Mononuclear cell (primary cell): Measurements from ENCODE around the gene STIL. TPM values are rescaled to one million over a fixed set of nuclear protein-coding genes. Genes with fewer than 3 reads are reported as not detected.

ENCODE experiments used
- H3K27me3 ChIP-seq: 2 replicates; pipeline ENCODE4 v1.6.0; 2011; ENCODE audit warnings: low read length, control low read depth; ENCODE audit not compliant: insufficient read depth
- H3K4me1 ChIP-seq: 2 replicates; pipeline ENCODE4 v1.5.1; 2011; ENCODE audit warnings: mild to moderate bottlenecking, low read length, control low read depth; ENCODE audit not compliant: insufficient read depth
- H3K4me3 ChIP-seq: 2 replicates; pipeline ENCODE4 v1.5.1; 2011; ENCODE audit warnings: mild to moderate bottlenecking, low read length, moderate library complexity
- H3K9me3 ChIP-seq: 2 replicates; pipeline ENCODE4 v1.5.1; 2011; ENCODE audit warnings: low read depth, mild to moderate bottlenecking, control low read depth, low read length
- total RNA-seq: library from RNA; depleted of rRNA; stranded (reverse); fragments of >200 nt; gene quantifications from one replicate; pipeline ENCODE4 v1.2.3, GENCODE V29; 2012

Gene STIL
- total RNA-seq, 1 donor: 4.9 TPM

DNA sequence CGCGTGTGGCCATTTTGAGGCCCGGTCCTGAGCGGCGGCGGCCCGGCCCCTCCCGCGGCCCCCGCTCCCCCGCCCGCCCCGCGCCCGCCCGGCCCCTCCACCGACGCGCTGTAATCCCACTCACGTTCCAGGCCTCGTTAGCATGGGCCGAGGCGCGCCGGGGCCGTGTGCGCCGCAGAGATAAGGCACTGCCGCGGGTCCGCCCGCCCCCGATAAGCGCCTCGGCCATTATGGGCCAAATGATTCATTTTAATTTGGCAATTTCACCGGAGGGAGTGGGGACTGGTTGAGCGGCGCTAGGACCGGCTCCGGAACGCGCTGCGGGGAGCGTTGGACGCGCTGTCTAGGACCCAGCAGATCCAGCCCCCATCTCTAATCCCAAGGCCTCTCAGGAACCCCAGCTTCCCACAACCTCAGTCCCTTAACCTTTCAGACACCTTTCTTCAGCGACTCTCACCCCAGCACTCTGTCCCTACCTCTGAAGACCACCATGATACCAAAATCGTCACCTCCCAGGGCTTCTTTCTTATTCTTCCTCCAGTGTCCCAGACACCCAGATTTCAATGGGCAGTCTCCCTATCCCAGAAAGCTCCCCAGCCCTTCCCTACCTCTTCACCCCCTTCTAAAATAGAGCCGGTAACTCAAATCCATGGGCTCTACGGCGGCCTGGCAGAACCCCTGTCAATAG lies 81.6 kb downstream of the STIL start, which contains the start of gene TAL1:
Gene TAL1 (minus strand): TSS at position 39 of the 688 bp plus-strand sequence. CDS start 6,337 bp downstream, outside the sequence.
- H3K27me3 ChIP-seq: peaks cover 83% of the 10 kb centered on the region
- H3K4me3 ChIP-seq: peak within 1 kb of the TSS; percentile 19
- H3K9me3 ChIP-seq: no peaks in the 10 kb centered on the region
- H3K4me1 ChIP-seq: peaks cover 34% of the 10 kb centered on the region

DNA sequence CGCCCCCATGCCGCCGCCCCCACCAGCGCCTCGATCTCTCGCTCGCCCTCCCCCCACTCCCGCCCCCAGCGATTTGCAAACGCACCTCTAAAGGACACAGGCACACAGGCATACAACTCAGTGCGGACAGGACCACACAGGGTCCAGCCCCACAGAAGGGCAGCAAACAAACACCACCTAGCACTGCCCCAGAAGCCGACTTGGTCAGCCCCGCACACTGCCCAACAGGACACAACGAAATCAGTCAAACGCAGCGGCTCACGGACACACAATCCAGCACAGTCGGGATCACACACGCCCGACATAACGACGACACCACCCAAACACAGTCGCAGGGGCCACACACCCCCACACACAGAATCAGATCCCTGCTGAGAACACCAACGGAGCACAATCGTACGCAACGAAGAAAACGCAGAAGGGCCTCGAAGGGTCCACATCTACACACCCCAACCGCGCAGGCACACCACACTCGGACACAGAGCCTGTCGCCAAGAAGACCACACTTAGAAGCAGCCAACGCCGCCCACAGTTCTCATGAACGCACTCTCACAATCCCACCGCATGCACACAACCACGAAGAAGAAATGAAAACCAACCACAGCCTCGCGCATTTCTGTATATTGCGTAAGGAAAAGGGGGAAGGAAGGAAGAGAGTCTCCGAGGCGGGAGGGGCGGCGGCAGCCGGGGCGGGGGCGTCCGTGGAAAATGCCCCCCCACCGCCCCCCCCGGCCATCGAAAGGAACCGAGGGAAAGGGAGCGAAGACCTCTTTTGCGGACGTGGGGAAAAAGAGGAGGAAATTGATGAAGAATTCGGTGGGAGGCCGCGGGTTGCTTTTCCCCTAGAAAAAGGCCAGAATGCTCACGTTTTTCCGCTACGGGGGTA lies 82.4 kb downstream of the STIL start:
- no peaks in the 10 kb centered on the region for H3K9me3 ChIP-seq
- H3K27me3 ChIP-seq: peaks cover 89% of the 10 kb centered on the region
- peak overlapping the region; percentile 19 for H3K4me3 ChIP-seq
- H3K4me1 ChIP-seq: peaks cover 34% of the 10 kb centered on the region

DNA sequence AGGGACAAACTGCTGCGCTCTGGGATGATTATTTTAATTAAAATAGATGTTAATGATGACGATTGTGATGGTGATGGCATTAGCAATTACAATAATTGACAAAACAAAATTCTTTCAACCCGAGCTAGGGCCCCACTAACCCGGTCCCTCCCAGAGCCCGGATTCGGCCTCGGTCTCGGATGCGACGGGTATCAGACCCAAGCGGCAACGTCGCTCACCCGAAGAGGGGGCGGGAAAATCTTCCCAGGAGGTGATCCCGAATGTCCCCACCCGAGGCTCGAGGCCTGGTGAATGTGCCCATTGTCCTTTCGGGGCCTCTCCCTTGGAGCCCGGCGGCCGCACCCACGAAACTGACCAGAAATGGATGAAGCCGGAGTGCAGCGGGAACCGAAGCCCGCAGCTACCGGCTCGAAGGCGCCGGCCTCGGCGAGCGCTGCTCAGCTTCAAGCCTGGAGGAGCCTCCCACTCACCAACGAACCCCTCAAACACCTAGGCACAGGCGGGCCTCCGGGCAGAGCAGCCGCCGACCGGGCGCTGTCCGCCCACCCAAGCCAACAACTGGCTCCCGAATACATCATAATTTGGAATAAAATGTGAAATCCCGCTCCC lies 83.2 kb downstream of the STIL start:
- H3K4me1 ChIP-seq: peaks cover 34% of the 10 kb centered on the region
- H3K27me3 ChIP-seq: peaks cover 92% of the 10 kb centered on the region
- H3K4me3 ChIP-seq: no peak overlapping the region

DNA sequence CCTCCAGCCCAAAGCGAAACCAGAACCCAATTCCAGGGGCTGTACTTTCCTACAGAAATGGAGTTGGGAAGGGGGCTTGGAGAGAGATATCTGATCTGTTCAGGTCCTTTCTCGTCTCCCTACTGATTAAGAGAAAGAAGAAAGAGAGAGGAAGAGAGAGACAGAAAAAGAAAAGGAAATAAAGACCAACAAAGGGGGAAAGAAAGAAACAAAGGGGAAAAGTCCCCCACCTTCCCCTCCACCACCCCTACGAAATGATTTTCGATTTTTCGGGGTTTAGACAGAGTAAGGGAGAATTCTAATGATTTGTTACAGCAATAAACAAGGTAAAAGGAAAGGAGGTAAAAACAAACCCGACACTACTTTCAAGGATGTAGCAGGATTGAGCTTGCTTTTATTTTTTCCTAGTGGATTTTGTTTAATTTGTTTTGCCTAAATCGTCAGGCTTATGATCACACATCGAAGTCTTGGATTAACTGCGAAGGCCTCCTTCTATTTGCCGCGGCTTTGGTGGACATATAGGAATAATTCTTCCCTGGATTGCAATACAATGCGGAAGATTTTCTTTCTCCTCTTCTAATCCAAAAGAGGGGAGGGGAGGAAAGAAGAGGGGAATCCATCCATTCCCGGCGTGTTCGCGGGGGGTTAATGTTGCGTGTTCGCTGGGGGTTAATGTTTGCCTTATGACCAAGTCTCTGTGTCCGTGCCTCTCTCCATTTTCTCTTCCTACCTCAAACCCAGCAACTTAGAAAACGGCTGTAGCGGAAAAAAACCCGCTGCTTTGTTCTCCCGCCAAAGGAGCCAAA lies 83.9 kb downstream of the STIL start:
- H3K9me3 ChIP-seq: no peaks in the 10 kb centered on the region
- H3K27me3 ChIP-seq: peaks cover 88% of the 10 kb centered on the region
- H3K4me3 ChIP-seq: no peak overlapping the region
- H3K4me1 ChIP-seq: peaks cover 34% of the 10 kb centered on the region

More for the DNA sequence above, 83.2 kb downstream of the STIL start:
- no peaks in the 10 kb centered on the region for H3K9me3 ChIP-seq

DNA sequence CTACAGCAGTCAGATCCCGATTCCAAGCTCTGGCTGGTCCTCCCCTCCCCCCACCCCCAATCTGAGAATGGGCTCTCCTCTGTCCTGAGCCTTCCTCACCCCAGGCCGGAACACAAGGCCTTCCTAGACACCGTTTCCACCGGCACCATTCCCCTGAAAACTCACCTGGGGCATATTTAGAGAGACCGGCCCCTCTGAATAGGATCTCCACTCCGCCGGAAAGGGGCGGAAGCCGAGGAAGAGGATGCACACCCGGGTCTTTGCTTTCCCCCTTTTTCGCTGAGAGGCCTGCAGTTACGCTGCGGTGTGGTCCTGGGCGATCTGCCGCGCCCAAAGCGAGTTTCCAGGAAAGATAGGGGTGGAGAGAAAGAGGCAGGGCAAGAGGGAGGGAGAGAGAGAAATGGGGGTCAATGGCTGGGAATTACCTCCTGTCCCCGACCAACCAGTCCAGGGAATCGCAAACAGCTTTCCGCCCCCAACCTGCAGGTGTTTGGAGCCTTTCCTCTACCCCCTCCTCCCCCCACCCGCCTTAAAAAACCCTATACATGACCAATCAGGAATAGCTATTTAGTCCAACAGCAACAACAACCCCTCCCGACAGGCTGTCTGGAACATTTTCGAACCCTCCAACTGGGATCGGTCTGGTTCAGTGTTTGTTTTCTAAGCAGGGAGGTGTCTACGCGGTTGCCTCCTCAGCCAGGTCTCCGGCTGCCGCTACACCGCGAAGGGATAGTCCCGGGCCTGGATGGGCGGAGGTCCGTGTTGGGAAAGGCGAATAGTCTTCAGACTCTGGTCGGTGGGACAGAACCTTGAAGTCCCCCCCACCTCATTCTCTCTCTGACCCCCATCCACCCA lies 84.7 kb downstream of the STIL start:
- H3K4me1 ChIP-seq: peaks cover 33% of the 10 kb centered on the region
- H3K4me3 ChIP-seq: no peak overlapping the region
- H3K27me3 ChIP-seq: peaks cover 90% of the 10 kb centered on the region
- no peaks in the 10 kb centered on the region for H3K9me3 ChIP-seq

DNA sequence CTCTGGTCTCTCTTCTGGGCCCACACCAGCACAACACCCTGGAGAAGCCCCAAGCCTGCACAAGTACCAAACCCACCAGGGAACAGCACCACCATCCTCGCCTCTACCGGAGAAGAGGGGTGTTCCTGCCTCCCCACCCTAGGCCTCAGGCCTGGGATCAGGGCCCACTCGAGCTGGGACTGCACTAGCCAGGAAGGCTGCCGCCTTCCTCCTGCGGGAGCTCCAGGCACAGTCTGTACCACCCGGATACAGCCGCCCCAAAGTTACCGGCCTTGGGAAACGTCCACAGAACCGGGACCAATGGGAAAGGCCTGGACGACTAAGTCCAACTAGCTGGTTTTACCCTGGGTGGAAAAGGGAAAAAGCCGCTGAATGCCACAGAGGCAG lies 85.3 kb downstream of the STIL start:
- peaks cover 90% of the 10 kb centered on the region for H3K27me3 ChIP-seq
- peaks cover 33% of the 10 kb centered on the region for H3K4me1 ChIP-seq
- no peak overlapping the region for H3K4me3 ChIP-seq
- H3K9me3 ChIP-seq: no peaks in the 10 kb centered on the region

DNA sequence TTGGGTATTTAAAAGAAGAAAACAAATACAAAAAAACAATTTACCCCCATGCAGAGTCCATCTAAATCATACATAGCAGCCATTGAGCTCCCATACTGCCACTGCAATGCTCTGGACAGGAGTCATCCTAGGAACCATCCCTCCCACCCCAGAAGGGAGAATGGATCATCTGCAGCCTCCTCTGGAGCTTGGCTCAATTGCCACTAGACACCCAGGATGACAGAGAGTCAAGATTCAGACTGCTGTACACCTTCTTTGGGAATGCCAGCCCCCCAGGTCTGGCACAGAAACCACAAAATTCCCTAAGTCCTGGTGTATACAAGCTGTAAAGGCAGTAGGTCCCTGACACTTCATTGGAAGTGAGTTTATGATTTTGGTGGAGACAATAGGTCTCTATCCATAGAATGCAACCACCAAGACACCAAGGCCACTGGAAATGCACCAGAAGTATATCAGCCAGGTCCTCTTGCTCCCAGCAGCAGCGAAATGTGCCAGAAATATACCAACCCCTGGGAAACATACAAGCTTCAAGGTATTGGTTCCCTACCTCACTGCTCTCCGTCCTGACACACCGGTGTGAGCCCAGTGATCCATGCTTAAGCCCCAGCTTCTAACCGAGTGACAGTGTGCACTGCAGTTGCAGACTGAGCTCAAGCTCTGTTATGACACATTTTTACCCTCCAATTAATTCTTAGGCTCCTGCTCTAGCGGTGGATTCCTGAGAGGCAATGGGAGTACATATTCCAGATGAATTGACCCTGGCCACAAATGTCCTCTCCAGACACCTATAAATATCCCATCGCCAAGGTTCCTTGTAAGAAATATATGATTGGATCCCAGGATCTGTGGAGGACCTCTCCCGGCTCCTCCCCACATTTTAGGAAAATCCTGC lies 86.4 kb downstream of the STIL start:
- Histone ChIP-seq H3K4me1 (peaks cover 33% of the 10 kb centered on the region), H3K4me3 (no peak overlapping the region), H3K27me3 (peaks cover 83% of the 10 kb centered on the region), H3K9me3 (no peaks in the 10 kb centered on the region)

DNA sequence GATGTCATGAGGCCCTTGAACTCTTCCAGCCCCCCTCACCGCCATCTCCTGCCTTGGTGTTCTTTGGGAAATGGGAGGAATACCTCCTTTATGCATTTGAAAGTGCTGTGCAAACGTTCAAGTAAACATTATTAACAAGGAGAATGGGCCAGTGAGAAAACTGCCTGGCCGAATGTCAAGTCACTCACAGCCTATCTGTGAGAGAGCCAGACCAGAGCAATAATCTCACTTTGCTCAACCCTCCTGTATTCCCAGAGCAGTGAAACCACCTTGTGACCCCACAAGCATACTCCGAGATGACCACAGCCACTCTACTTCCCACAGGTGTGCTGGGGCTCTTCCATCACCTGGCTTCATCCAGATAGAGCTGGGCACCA lies 87.1 kb downstream of the STIL start:
- H3K4me3 ChIP-seq: no peak overlapping the region
- H3K9me3 ChIP-seq: no peaks in the 10 kb centered on the region
- peaks cover 79% of the 10 kb centered on the region for H3K27me3 ChIP-seq
- peaks cover 29% of the 10 kb centered on the region for H3K4me1 ChIP-seq

DNA sequence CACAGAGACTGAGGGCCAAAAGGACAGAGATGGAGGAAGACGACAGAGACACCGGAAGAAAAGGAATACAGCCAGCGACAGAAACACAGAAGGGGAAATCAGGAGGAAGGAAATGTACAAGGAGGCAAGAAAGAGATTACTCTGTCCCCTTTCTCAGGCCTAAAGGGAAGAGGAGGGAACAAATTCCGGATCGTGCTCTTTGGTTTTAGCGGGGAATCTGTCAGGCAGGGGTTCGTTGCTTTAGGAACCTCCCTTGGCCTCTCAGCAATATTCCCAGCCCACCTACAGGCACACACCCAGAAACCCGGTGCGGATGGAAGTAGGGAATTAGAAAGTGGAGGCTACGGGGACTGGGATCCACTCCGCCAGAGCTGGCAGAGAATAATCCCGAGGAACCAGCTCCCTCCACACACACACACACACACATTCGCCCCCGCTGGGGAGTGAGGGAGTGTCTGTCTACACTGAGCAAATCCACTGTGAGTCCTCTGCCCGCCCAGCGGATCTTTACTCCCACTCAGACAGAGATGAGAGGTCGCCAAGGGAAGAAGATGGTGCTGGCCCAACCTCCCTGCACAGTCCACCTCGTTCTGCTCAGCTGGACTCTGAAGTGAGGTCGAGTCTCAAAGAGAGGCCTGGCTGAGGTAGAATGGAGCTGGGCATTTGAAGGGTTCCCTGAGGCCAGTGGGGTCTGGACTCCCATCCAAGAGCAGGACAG lies 87.7 kb downstream of the STIL start:
- H3K9me3 ChIP-seq: no peaks in the 10 kb centered on the region
- H3K4me1 ChIP-seq: peaks cover 24% of the 10 kb centered on the region
- peaks cover 73% of the 10 kb centered on the region for H3K27me3 ChIP-seq
- no peak overlapping the region for H3K4me3 ChIP-seq

DNA sequence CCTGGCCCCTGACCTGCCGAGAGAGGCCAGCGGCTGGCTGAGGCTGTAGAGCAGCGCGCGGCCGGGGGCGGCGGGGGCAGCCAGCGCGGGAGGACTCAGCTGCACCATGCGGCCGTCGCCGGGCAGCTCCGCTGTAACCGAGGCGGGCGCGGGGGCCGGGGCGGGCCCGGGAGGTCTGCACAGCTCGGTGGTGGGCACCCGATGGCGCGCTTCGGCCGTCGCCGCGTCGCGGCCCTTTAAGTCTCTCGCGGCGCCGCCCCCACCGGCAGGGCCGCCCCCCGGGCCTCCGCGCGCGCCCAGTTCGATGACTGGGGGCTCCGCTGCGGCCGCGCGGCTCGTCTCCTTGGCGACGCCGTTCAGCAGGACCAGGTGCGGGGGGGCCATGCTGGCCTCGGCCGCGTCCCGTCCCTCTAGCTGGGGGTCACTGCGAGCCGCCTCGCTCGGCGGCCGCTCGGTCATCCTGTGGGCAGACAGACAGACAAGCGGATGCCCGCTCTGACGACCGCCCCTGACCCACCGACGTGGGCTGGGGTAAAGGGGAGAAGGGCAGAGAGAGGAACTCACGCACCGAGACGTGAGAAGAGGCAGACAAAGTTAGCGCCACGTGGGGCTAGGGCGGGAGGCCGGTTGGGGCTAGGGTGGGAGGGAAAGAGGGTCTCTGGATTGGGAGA lies 88.4 kb downstream of the STIL start:
- H3K27me3 ChIP-seq: peaks cover 68% of the 10 kb centered on the region
- peaks cover 17% of the 10 kb centered on the region for H3K4me1 ChIP-seq
- no peaks in the 10 kb centered on the region for H3K9me3 ChIP-seq
- no peak overlapping the region for H3K4me3 ChIP-seq

DNA sequence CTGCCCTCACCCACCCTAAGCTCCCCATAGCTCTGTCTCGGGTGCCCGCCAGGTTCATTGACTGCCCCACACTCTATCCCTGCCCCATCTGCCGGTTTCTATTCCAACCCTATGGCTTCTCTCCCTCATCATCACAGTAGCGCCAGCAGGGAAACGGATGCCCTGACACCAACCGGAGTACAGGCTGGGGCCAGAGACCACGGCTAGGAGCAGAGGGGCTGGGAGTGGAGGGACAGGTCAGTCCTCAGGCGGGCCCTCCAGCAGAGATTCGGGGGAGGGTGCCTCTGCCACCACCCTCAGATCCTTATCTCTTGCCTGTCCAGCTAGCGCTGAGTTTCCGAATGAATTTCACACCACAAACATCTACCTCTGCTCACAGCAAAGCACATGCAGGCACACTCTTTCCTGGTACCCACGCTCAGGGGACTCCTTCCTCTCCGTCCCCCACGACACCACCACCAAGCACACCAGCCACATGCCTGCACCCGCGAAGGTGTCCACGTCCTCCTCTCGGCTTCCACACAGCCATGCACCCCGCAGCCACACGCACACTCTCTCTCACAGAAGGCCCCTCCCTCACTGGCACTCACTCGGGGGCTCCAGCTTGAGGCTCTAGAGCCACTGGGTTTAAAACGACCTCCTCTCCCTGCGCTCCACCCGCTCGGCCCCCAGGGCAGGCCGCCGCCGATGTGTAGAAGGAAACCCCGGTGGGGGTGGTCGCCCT lies 89.1 kb downstream of the STIL start:
- Histone ChIP-seq H3K4me3 (no peak overlapping the region), H3K9me3 (no peaks in the 10 kb centered on the region), H3K27me3 (peaks cover 60% of the 10 kb centered on the region), H3K4me1 (peaks cover 10% of the 10 kb centered on the region)
